HT1080 (cell line): ENCODE data around the gene USH1G. TPM values are rescaled to one million over a fixed set of nuclear protein-coding genes. Genes with fewer than 3 reads are reported as not detected.
A peak's percentile ranks its signal among the peaks of the same experiment; 100 is the strongest.
"Not testable (repeated sequence)": the region's sequence is repeated elsewhere in the genome, so short reads cannot be mapped to it uniquely, and the experiment has no call there.

ENCODE experiments used
- DNase-seq: peaks from one replicate; pipeline ENCODE4 v3.0.0-alpha.2; 2015; ENCODE audit warnings: low read depth
- polyA plus RNA-seq, 2 experiments: library from polyadenylated mRNA; depleted of rRNA; stranded (reverse); fragments of >200 nt; gene quantifications; 2 replicates each; pipeline ENCODE4 v1.2.3, GENCODE V29; 2015
- total RNA-seq: library from RNA; depleted of rRNA; stranded (reverse); fragments of >200 nt; shearing (Covaris generic); gene quantifications from 2 replicates; pipeline ENCODE4 v1.2.3, GENCODE V29; 2014; rRNA removed

Gene USH1G
- not detected in 2 replicates for total RNA-seq
- polyA plus RNA-seq (2015; cell fraction: cytosol; rRNA removed) = not detected in 2 replicates
- polyA plus RNA-seq (2015; cell fraction: nucleus; rRNA removed) = not detected in 2 replicates

DNA sequence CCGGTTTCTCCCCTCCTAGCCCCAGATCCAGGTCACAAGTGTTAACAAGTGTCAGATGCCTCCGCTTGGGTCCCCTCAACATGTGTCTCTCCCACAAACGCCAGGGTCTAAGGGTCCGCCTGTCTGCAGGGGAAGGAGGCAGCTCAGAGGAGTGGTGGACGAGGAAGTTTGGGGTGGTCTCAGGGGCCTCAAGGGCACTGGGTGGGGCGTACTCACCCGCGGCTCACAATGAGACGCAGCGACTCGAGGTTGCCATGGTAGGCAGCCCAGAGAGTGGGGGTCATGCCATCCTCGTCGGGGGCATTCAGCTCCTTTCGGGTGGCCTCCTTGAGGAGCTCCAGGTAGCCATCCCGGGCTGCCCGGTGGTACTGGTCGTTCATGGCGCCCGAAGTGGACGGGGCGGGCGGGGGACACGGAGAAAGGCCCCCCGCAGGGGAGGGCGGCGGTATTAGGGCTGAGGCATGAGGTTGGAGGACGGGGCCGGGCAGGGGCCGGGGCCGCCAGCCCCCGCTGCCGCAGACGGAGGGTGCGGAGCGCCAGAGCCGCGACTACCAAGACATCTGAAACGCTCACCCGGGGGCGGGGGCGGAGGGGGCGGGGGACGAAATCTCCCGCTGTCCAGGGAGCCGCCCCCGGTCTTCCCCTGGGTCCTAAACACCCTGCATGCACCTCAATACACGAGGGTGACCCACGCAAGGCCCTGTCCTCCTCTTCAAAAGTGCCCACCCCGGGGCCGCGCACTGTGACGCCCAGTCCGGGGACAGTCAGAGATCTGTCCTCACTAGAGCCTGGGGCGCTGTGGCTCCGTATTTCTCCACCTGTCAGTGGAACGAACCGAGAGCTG is at the start of gene USH1G:
Gene USH1G, minus strand, starts transcription at position 562 of the 844 bp plus-strand sequence. Its CDS starts 182 bp downstream, at position 380.
- no peak for DNase-seq

DNA sequence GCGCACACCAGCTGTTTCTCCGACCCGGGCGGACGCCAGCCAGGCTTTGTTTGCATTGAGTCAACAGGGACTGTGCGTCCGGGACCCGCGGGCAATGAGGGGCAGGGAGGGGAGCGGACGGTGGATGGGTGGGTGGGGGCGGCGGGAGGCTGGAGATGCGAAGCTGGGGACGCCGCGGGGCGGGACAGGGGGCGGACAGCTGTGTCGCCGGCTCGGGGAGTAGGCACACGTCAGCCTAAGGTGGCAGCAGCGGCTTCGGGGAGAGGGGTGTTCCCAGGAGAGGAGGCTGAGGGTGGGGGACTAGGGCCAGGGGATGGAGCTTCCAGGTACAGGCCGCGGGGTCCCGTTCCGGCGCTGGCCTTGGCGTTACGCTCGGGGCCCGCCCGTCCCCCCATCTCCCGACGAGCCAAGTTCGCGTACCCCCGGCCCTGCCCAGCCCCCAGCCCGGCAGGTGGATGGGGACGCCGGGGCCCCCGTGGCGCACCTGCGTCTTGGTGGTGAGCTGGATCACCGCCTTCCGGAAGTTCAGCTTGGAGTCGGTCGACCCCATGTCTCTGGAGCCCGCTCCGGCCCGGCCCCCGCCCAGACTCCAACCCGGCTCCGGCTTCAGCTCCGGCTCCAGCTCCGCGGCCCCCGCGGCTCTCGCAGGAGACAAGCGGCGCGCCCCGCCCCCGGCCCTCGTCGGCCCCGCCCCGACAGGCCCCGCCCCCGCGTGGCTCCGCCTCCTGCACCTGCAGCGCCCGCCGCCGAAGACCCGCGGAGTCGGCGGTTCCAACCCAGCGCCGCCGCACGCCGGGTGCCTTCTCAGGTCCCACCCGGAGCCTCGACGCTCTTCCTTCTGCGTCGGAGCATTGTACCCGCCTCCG is 49.3 kb upstream of the USH1G start, which contains the start of gene HID1:
Gene HID1, minus strand, starts transcription at position 653 of the 866 bp plus-strand sequence. Its CDS starts 103 bp downstream, at position 550.
- no peak for DNase-seq

DNA sequence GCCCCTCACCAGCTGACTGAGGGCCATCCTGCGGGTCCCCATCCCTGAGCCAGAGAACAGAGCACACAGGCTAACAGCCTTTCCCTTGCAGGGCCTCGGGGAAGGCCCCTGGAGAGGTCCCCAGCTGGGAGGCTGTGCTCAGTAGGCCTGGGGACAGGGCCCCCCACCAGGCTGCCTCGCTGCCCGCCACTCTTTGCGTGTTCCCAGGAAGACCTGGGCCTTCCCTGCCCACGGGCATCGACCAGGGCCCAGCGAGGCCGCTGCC is 48.7 kb upstream of the USH1G start:
- no peak for DNase-seq

DNA sequence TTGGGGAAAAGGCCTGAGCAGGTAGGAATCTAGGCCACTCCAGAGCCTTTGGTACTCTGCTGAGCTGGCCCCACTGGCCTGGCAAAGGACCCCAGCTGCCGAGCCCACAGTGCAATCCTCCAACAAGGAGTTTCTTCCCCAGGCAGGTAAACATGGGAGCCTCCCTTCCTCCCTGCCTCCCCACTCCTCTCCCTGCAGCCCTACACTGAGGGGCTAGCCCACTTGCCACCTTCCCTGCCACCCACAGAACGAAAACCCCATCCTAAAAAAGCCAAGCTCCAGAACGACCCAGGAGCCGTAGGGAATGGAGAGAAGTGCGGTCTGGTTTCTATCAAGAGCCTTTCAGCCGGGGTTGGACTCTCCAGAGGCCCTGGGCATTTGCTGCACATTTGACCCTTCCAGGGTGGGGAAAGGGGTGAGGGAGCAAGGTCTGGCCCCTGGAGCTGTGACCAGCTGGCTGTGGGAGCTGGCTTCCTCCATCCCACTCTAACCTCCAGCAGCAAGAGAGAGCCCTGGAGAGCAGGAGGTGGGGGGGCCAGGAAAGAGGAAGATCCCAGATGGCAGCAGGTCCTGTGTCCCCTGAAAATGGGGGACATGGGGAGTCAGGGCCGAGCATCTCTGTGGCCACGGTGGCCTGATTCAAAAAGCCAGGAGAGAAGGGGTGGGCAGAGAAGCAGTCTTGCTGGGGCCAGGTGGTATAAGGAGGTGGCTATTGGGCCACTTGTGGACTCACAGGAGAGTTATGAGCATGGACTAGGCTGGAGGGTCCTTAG is 48.2 kb upstream of the USH1G start:
- DNase-seq = no peak

DNA sequence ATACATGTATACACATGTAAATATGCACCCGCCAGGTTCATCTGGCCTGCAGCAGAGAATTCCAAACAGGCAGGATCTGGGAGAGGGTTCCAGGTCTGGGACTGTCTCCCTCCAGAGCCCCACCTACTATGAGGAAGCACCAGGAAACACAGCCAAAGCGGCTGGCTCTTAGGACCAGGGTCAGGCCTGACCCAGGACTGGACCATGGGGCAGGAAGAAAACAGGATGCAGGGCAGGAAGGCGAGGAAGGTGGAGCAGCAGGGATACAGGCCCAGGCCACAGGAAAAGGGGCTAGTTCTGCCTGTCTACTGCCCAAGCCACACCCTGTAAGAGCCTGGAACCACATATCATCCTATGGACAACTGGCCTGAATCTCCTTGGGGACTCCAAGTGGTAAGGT is 47.3 kb upstream of the USH1G start:
- no peak for DNase-seq

DNA sequence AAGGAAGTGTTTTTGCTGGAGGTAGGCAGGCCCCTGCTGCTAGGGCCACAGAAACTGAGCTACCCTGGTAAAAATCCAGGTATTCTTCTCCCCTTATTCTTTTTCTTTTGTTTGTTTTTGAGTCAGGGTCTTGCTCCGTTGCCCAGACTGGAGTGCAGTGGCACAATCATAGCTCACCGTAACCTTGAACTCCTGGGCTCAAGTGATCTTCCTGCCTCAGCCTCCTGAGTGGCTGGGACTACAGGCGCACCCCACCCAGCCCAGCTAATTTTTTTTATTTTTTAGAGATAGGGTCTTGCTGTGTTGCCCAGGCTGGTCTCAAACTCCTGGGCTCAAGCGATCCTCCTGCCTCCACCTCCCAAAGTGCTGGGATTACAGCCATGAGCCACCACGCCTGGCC is 46.4 kb upstream of the USH1G start:
- not testable (repeated sequence) for DNase-seq

DNA sequence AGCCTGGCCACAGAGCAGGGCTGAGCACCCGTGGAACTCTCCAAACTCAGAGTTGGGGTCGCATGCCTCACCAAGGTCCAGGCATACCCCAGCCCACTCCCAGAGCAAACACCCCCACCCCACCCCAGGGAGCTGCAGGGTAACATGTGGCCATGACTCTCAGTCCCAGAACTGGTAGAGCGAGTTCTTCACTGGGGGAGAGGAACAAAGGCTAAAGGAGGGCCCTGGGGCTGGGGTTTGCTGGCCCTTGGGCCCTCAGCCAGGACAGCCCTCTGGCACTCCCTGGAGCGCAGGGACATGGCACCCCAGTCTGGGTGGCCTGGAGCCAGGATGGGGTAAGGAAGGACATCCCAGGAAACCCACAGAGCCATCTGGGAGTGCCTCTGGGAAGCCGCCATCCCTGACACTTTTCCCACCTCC is 45.3 kb upstream of the USH1G start:
- no peak for DNase-seq

DNA sequence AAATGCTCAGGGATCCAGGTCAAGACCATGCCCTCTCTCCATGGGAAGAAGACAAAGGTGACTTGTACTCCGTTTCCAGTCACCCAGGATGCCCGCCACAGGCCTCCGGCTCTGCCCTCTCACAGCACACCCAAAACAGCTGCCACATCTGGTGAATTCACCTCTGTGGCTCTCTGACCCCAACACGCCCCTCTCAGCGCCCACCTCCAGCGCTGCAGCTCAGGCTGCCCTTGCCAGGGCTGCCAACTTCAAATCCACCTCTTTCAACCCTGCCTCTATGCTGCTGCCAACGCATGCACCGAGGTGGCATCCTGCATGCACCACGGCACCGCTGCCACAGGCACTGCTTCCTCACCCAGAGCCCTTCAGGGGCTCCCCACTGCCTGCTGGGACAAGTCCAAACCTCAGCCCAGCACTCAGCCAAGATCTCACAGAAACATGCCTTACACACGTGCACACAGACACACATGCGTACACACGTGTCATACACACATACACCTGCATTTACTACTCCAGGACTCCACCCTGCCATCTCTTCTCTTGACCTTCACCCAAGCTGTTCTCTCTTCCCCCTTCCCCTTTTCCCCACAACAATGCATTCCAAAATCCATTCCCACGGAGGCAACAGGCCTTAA is 42.0 kb upstream of the USH1G start:
- DNase-seq = no peak

DNA sequence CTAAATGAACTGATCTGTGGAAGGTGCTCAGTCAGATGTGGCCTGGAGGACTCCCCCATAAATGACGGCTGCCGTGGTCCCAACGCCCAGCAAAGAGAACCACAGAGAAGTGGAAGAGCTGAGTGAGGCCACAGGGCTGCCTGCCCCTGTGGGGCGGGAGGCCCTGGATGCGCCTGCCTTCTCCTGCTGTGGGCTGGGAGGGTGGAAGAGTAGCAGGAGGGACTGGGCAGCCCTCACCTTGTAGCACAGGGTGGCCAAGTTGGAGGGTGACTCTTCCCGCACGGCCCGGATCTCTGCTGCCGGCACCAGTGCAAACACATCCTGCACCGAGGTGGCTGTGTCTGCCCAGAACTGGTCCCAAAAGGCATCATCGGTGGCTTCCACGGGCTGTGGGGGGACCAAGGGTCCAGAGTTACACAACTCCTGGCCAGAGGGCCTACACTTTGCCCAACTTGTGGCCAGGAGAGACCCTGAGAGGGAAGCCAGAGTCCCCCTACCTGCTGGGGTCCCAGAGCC is 41.2 kb upstream of the USH1G start:
- no peak for DNase-seq

DNA sequence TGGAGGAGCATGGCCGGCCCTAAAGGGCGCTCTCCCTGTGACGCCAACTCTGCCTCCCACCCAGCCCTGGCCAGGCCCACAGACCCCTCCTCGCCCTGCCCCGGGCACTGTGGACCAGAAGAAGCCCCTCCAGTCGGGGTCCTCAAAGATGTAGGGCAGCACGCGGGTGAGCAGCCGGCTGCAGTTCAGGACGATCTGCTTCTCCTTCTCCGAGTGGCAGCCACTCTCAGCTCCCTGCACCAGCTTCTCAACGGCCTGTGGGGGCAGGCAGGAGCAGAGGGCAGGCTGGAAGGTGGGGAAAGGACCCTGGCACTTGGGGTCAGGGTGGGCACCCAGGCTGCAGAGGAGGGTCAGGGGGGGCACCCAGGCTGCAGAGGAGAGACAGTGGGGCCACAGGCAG is 40.6 kb upstream of the USH1G start:
- DNase-seq = no peak

DNA sequence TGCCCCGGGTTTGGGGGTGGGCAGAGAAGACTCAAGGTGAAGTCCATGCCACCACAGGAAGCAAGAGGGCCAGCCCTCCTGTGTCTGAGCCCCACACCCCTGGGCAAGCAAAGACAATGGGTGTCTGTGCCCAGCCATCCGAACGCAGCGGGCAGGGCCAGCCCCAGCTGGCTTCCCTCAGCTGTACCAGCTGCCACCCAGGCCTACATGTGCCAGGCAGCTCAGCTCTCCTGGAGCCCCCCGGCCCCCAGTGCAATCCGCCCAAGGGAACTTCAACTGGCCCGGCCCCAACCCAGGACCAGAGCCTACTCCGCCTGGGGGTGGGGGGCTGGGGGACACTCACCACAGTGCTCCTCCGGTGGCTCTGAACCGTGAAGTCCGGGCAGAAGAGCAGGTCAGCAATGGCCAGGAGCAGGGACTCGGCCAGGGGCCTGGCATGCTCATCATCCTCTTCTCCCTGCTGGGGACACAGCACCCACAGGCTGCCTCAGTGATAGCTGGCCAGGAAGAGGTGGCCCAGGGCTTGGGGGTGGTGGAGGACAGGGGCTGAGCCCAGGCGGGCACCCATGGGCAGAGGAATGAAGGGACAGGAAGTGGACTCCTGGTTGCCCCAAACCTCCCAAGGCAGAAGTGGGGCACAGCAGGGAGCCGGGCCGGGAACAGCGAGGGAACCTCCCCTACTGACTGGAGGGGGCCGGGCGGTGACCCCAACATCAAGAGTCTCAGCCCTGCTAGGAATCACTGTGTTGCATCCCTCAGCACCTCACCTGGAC is 39.8 kb upstream of the USH1G start:
- no peak for DNase-seq

DNA sequence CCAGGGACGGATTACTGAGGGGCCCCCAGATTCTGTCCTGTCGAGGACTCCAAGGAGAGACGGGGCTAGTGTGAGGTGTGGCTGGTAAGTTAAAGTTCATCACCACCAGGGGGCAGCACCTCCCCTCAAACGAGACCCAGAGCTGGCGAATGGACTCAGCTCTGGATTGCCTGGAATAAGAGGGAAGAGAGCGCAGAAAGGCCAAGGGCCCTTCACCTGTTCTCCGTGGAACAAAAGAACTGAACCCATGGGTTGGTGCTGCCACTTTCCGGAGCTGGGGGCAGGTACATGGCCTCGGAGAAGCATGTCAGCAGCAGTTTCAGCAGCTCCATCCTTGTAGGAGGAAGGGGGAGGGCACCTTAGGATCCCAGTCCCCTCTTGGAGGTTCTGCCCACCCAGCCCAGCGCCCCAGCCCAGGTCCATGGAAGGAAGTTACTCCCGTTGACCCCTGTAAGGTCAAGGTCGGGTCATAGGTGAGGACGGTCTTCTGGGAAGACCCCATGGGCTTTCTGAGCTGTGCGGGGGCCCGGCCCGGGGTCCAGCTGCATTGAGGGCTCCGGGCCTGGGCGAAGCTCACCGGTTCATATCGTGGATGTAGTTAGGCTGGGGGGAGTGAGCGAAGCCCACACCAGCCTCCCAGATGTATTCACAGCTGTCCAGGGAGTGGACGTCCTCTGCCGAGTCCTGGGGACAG is 38.7 kb upstream of the USH1G start:
- DNase-seq = peak; percentile 80

DNA sequence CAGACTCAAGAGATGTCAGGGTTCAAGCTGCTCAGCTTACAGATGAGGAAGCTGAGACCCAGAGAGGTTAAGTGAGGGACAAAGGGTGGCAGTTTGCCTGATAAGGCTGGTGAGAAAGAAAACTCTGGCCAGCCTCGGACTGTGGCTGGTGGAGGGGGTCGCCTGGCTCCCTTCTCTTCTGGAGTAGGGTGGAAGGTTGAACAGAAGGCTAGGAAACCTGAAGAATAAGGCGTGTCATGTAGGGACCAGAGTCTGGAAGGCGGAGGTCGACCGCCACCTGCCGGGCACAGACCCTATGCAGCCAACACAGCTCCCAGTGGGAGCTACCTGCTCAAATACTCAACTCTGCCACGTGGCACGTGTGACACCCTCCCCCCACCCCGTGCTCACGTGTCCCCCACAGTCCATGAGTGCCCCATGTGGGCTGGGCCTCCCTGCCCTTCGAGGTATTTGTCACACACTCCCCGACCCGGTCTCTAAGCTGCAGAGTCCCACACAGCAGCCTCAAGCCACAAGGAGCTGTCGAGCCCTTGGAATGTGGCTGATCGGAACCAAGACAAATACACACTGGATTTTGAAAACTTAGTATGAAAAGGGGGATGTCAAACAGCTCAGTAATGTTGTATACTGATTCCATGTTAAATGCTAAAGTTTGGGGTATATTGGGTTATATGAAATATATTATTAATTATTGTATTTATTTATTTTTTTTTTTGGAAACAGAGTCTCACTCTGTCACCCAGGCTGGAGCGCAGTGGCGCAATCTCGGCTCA is 37.7 kb upstream of the USH1G start:
- DNase-seq = peak; percentile 88

DNA sequence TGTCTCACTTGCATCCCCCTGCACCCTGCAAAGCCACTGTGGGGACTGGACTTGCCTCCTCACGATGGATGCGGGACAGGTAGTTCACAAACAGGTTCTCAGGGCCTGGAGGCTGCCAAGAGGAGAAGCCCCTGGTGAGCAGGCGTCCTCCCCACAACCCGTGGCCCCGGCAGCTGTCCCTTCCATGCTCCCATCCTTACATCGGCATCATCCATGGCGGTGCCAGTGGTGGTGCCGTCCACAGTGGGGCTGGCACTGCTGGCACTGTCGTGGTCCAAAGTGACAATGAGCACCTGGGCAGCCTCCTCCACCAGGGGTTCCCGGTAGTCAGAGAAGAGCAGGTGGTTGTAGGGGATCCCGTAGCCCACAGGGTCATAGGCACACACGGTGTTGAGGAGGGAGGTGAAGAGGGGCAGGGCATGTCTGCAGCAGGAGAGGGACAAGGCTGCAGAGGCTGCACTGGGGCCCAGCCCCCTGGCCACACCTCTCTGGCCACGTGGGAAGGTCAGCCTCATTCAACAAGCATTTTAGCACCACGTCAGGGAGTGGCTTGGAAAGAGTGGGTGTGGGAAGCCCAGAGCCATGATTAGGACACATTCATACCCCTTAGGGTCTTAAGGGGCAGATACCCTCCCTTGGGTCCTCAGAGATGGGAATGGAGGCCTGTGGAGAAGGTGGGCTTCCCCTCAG is 36.9 kb upstream of the USH1G start:
- DNase-seq = peak; percentile 27

DNA sequence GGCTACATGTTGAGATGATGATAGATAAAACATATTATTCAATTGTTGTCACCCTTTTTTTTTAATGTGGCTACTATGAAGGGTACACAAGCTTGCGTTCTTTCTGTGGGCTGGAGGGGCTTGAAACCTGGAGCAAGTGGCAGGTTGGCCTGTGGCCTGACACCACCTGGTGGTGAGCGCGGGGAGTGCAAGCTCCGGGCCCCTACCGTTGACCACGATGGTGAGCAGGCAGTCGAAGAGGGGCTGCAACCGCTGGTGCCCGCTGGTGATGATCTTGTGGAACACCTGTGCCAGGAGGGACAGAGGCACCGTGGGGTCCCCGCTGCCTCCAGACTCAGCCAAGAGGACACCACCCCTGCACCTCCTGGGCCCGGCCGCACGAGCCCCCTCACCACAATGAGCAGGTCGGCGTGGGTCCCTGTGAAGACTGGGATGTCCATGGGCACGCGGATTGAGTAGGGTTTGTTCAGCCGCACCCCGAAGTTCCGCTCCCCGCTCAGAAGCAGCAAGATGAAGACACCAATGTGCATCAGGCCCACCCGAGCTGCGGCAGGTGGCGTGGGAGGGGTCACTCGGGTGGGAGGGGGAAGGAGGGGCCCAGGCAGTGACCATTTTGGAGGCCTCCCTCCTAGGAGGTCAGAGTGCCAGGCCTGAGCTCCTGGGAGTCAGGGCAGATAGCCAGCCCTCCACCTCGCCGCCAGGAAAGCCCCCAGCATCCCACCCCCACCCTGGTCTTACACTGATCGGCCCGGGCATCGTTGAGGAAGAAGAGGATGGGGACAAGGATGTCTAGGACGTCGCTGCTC is 35.1 kb upstream of the USH1G start:
- peak; percentile 46 for DNase-seq

DNA sequence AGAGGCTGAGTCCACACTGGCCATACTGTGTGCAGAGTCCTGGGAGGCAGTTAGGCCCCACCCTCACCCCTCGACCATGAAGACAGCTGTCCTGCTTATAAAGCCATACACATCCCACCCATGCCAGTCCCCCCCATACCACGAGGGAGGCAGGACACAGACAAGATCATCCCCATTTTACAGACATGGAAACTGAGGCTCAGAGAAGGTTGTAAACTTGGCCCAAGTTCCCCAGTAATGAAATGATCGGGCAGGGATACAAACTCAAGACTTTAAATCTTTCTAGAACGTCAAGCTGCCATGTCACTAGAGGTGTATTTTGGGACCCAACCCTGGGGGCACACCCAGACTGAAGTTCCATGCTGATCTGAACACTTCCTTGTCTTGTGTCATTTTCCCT is 33.0 kb upstream of the USH1G start:
- no peak for DNase-seq
